HepG2 (cell line): ENCODE results near the gene TMX4. TPM values are rescaled to one million over a fixed set of nuclear protein-coding genes. Genes with fewer than 3 reads are reported as not detected.

ENCODE experiments used
- SSRP1 ChIP-seq: IDR thresholded peaks from 2 replicates; pipeline ENCODE4 v1.6.1; 2016; ENCODE audit warnings: control low read depth
- TARDBP ChIP-seq: sonication (generic); formaldehyde crosslinking; IDR thresholded peaks from 2 replicates; pipeline ENCODE4 v1.8.0; 2022; ENCODE audit warnings: mild to moderate bottlenecking, missing genetic modification reagents
- ZNF232 ChIP-seq: sonication (generic); formaldehyde crosslinking; IDR thresholded peaks from 2 replicates; pipeline ENCODE4 v1.4.0; 2020; ENCODE audit warnings: missing genetic modification reagents, borderline replicate concordance
- ZNF275 ChIP-seq: sonication (generic); formaldehyde crosslinking; IDR thresholded peaks from 2 replicates; pipeline ENCODE4 v1.8.0; 2022; ENCODE audit warnings: missing genetic modification reagents, mild to moderate bottlenecking, inconsistent platforms, borderline replicate concordance
- ZNF646 ChIP-seq: sonication (generic); formaldehyde crosslinking; IDR thresholded peaks from 2 replicates; pipeline ENCODE4 v1.9.0; 2021; ENCODE audit warnings: mild to moderate bottlenecking, missing genetic modification reagents
- polyA plus RNA-seq, 8 experiments: library from polyadenylated mRNA; depleted of rRNA in 3 of 8; stranded (reverse) in 7 of 8; unstranded in 1 of 8; fragments of >200 nt; fragmentation: Illumina TruSeq in 4 of 8; extraction: Trizol in 4 of 8; gene quantifications; 2 replicates each; pipeline versions ENCODE4 v1.2.1 to v1.2.3, GENCODE V29; 2011 to 2016; ENCODE audit warnings: low read depth in 4 of 8, missing spikeins in 1 of 8, mixed read lengths in 1 of 8; ENCODE audit not compliant: insufficient read depth in 1 of 8
- total RNA-seq, 5 experiments: library from RNA; depleted of rRNA; stranded (reverse); fragments of >200 nt; fragmentation: Illumina TruSeq; extraction: Trizol; gene quantifications; 2 replicates each; pipeline ENCODE4 v1.2.3, GENCODE V29; 2016; ENCODE audit warnings: low read depth in 1 of 5
- TF ChIP-seq, protein P1 (sequence below): sonication (generic); formaldehyde crosslinking; IDR thresholded peaks from 2 replicates; pipeline ENCODE4 v1.4.0; 2020; ENCODE audit warnings: missing genetic modification reagents, borderline replicate concordance

The TMX4 gene
- total and polyA plus RNA-seq, 2 of the 13 experiments (the other 11 are each of a cell fraction or from before 2014, with no cell fraction given) = 7.6 to 21.4 TPM

- TF ChIP-seq ZNF646 (CRISPR knock-in tag) (no peak), TARDBP (CRISPR knock-in tag) (no peak), SSRP1 (CRISPR knock-in tag) (no peak), ZNF275 (CRISPR knock-in tag) (no peak), ZNF232 (CRISPR knock-in tag) (no peak)
- TF ChIP-seq, protein P1, sequence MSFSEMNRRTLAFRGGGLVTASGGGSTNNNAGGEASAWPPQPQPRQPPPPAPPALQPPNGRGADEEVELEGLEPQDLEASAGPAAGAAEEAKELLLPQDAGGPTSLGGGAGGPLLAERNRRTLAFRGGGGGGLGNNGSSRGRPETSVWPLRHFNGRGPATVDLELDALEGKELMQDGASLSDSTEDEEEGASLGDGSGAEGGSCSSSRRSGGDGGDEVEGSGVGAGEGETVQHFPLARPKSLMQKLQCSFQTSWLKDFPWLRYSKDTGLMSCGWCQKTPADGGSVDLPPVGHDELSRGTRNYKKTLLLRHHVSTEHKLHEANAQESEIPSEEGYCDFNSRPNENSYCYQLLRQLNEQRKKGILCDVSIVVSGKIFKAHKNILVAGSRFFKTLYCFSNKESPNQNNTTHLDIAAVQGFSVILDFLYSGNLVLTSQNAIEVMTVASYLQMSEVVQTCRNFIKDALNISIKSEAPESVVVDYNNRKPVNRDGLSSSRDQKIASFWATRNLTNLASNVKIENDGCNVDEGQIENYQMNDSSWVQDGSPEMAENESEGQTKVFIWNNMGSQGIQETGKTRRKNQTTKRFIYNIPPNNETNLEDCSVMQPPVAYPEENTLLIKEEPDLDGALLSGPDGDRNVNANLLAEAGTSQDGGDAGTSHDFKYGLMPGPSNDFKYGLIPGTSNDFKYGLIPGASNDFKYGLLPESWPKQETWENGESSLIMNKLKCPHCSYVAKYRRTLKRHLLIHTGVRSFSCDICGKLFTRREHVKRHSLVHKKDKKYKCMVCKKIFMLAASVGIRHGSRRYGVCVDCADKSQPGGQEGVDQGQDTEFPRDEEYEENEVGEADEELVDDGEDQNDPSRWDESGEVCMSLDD = no peak
Observed at GRCh38 chr20:8000796-8001195, 18.8 kb downstream of the TMX4 start (continued).
